HFFc6 (cell line): ENCODE data around the gene PARP15. TPM values are rescaled to one million over a fixed set of nuclear protein-coding genes. Genes with fewer than 3 reads are reported as not detected.

Experiments
- DNase-seq: peaks from one replicate; pipeline ENCODE4 v3.0.0-alpha.2; 2018
- H3K27ac Mint-ChIP-seq: 2 replicates; pipeline ENCODE4 v1.8.0; 2020; ENCODE audit warnings: mild to moderate bottlenecking, mixed read lengths
- H3K27me3 Mint-ChIP-seq: 2 replicates; pipeline ENCODE4 v1.8.0; 2021; ENCODE audit warnings: mild to moderate bottlenecking, moderate library complexity, mixed read lengths; ENCODE audit not compliant: insufficient read depth
- H3K36me3 Mint-ChIP-seq: 2 replicates; pipeline ENCODE4 v1.8.0; 2021; ENCODE audit warnings: low read depth, mixed read lengths
- H3K4me1 Mint-ChIP-seq: 2 replicates; pipeline ENCODE4 v1.8.0; 2020; ENCODE audit warnings: low read depth, mixed read lengths
- H3K4me3 Mint-ChIP-seq: 2 replicates; pipeline ENCODE4 v1.8.0; 2020; ENCODE audit warnings: mild to moderate bottlenecking, moderate library complexity, mixed read lengths
- H3K9me3 Mint-ChIP-seq: 2 replicates; pipeline ENCODE4 v1.8.0; 2020; ENCODE audit warnings: mild to moderate bottlenecking, mixed read lengths
- total RNA-seq, 6 experiments: library from RNA; stranded (reverse); fragmentation: NEBNext Ultra II Directional; extraction: Animal tissue kit (Norgen Biotek cat#: 25700); gene quantifications; 2 replicates in 1 of 6; 3 replicates in 5 of 6; pipeline ENCODE4 v1.2.3, GENCODE V29; 2021
- TF ChIP-seq, protein P1 (sequence below): fragments of 200-600 bp; sonication (generic); IDR thresholded peaks from 2 replicates; pipeline ENCODE4 v1.5.0; 2021; ENCODE audit warnings: antibody characterized with exemption, mild to moderate bottlenecking

The PARP15 gene
- total RNA-seq, 6 experiments from 2014 or later: not detected

DNA sequence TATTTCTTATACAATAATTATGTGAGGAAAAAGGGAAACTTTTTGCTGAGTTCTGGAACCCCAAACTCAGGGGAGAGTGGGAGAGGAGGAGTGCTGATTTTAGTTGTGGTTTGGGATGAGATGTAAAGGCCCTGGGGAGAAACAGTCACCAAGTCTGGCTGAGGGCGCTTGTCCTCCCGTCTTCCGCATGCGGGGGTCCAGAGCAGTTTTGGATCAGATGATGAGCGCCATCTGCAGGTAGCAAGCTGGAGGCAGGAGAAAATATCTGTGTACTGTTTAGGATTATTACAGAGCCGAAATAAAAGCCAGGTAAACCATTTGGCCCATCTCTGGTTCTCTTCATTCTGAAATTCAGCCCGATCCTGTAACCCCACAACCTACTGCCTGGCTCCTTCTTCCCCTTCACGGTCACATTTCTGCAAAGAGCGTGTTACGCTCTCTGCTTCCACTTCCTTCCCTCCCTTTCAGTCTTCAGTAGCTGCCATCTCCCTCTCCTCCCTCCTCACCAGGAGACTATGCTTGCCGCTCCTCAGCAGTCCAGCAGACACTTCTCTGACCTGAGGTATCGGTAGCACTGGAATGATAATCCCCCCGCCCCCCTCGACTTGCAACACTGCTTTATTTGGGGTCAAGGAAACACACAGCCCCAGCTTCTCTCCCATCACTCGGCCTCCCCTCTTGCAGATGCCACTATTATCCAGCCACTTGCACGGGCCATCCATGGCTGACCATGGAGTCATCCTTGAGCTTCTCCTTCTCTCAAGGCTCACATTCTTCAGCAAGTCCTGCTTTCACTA lies 101.8 kb downstream of the PARP15 start:
- H3K36me3 Mint-ChIP-seq: 0 out of 2 replicates have a peak, but pooled peaks cover 4% of the 10 kb centered on the region
- no peaks in the 10 kb centered on the region for H3K9me3 Mint-ChIP-seq
- TF ChIP-seq, protein P1, sequence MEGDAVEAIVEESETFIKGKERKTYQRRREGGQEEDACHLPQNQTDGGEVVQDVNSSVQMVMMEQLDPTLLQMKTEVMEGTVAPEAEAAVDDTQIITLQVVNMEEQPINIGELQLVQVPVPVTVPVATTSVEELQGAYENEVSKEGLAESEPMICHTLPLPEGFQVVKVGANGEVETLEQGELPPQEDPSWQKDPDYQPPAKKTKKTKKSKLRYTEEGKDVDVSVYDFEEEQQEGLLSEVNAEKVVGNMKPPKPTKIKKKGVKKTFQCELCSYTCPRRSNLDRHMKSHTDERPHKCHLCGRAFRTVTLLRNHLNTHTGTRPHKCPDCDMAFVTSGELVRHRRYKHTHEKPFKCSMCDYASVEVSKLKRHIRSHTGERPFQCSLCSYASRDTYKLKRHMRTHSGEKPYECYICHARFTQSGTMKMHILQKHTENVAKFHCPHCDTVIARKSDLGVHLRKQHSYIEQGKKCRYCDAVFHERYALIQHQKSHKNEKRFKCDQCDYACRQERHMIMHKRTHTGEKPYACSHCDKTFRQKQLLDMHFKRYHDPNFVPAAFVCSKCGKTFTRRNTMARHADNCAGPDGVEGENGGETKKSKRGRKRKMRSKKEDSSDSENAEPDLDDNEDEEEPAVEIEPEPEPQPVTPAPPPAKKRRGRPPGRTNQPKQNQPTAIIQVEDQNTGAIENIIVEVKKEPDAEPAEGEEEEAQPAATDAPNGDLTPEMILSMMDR: peak; percentile 92
- DNase-seq: peak; percentile 76
- H3K4me1 Mint-ChIP-seq: peaks cover 43% of the 10 kb centered on the region
- H3K27me3 Mint-ChIP-seq: no peaks in the 10 kb centered on the region; the same call in 1 of the 2 replicates
- H3K4me3 Mint-ChIP-seq: peak overlapping the region; percentile 92
- peak overlapping the region; percentile 88 for H3K27ac Mint-ChIP-seq

GRCh38 chr3:122679882-122680474 lies 102.5 kb downstream of the PARP15 start:
- TF ChIP-seq, protein P1: no peak
- Mint-ChIP-seq H3K27me3 (no peaks in the 10 kb centered on the region; the same call in 1 of the 2 replicates), H3K27ac (peak overlapping the region; percentile 88), H3K4me1 (peaks cover 43% of the 10 kb centered on the region), H3K36me3 (0 out of 2 replicates have a peak, but pooled peaks cover 4% of the 10 kb centered on the region), H3K9me3 (no peaks in the 10 kb centered on the region), H3K4me3 (peak overlapping the region; percentile 92)
- DNase-seq: peak; percentile 9

- Mint-ChIP-seq H3K27me3 (no peaks in the 10 kb centered on the region; the same call in 1 of the 2 replicates), H3K36me3 (0 out of 2 replicates have a peak, but pooled peaks cover 4% of the 10 kb centered on the region), H3K4me1 (peaks cover 43% of the 10 kb centered on the region), H3K4me3 (peak within 1 kb of the TSS; percentile 92), H3K27ac (peak within 1 kb of the TSS; percentile 89), H3K9me3 (no peaks in the 10 kb centered on the region)
- DNase-seq: peak; percentile 42
- TF ChIP-seq, protein P1: no peak
Observed at GRCh38 chr3:122680475-122681283, 103.2 kb downstream of the PARP15 start, which contains the start of gene PARP14. PARP14 (plus strand) TSS chr3:122680839; CDS start chr3:122680884, 45 bp downstream.

- DNase-seq: no peak
- Mint-ChIP-seq H3K27me3 (no peaks in the 10 kb centered on the region; the same call in 1 of the 2 replicates), H3K36me3 (0 out of 2 replicates have a peak, but pooled peaks cover 4% of the 10 kb centered on the region), H3K4me3 (peak overlapping the region; percentile 92), H3K9me3 (no peaks in the 10 kb centered on the region), H3K4me1 (peaks cover 42% of the 10 kb centered on the region), H3K27ac (peak overlapping the region; percentile 89)
- TF ChIP-seq, protein P1: no peak
Observed at GRCh38 chr3:122681284-122681973, 104.0 kb downstream of the PARP15 start.
